OCI-LY7 (cell line): ENCODE results near the gene NHP2. TPM values are rescaled to one million over a fixed set of nuclear protein-coding genes. Genes with fewer than 3 reads are reported as not detected.

Experiments used
- BruUV-seq: library from RNA; stranded (reverse); fragments of 400-500 nt; replicated peaks from 2 replicates; lab custom pipeline; 2021; lab: Mats Ljungman, UMichigan
- CTCF ChIA-PET: fragments of 300-600 bp; sonication (Branson Sonifier 250); formaldehyde crosslinking; loops from one replicate; lab custom pipeline; 2022; ENCODE audit warnings: antibody characterized with exemption; ENCODE audit not compliant: unreplicated experiment; lab: Charles Lee
- POLR2A ChIA-PET: fragments of 300-600 bp; sonication (Branson Sonifier 250); formaldehyde crosslinking; loops from one replicate; lab custom pipeline; 2022; ENCODE audit warnings: antibody characterized with exemption; lab: Charles Lee
- DNase-seq: peaks from one replicate; pipeline ENCODE4 v3.0.0-alpha.2; 2015; ENCODE audit warnings: low spot score
- H2AFZ ChIP-seq: fragments of 200-600 bp; sonication (generic), shearing (Covaris generic); 2 replicates; pipeline ENCODE4 v1.6.1; 2014; ENCODE audit warnings: mild to moderate bottlenecking, antibody characterized with exemption, low read length, moderate library complexity
- H3K27ac ChIP-seq: fragments of 200-600 bp; sonication (generic); 2 replicates; pipeline ENCODE4 v1.5.1; 2014; ENCODE audit warnings: mixed run types, low read depth, mild to moderate bottlenecking, moderate library complexity, low read length, inconsistent platforms; ENCODE audit not compliant: poor library complexity, severe bottlenecking
- H3K36me3 ChIP-seq: fragments of 200-600 bp; sonication (generic); 2 replicates; pipeline ENCODE4 v1.6.1; 2014; ENCODE audit warnings: mild to moderate bottlenecking, antibody characterized with exemption, low read length, moderate library complexity, mixed read lengths; ENCODE audit not compliant: insufficient read depth
- H3K4me1 ChIP-seq: fragments of 200-600 bp; sonication (generic); 2 replicates; pipeline ENCODE4 v1.5.1; 2014; ENCODE audit warnings: mild to moderate bottlenecking, low read length; ENCODE audit not compliant: insufficient read depth, poor library complexity, severe bottlenecking
- H3K4me2 ChIP-seq: fragments of 200-600 bp; sonication (generic); 2 replicates; pipeline ENCODE4 v1.6.1; 2014; ENCODE audit warnings: mild to moderate bottlenecking, low read length
- H3K4me3 ChIP-seq: fragments of 200-600 bp; sonication (generic); 2 replicates; pipeline ENCODE4 v1.5.1; 2014; ENCODE audit warnings: mild to moderate bottlenecking, low read depth, low read length; ENCODE audit not compliant: poor library complexity, severe bottlenecking
- H3K79me2 ChIP-seq: fragments of 200-600 bp; sonication (generic); 2 replicates; pipeline ENCODE4 v1.6.1; 2016; ENCODE audit warnings: low read depth, mild to moderate bottlenecking, low read length, moderate library complexity, mixed read lengths; ENCODE audit not compliant: insufficient read depth
- H3K9me2 ChIP-seq: fragments of 200-600 bp; sonication (generic); 2 replicates; pipeline ENCODE4 v1.6.1; 2016; ENCODE audit warnings: mild to moderate bottlenecking, low read length, mixed read lengths; ENCODE audit not compliant: insufficient read depth
- H3K9me3 ChIP-seq: fragments of 200-600 bp; sonication (generic); 2 replicates; pipeline ENCODE4 v1.6.1; 2014; ENCODE audit warnings: mild to moderate bottlenecking, mixed run types, low read length, mixed read lengths
- H4K20me1 ChIP-seq: fragments of 200-600 bp; sonication (generic); 2 replicates; pipeline ENCODE4 v1.6.1; 2014; ENCODE audit warnings: mild to moderate bottlenecking, antibody characterized with exemption, low read length, moderate library complexity, mixed read lengths; ENCODE audit not compliant: insufficient read depth
- CTCF ChIP-seq: fragments of 200-600 bp; sonication (generic); conservative IDR thresholded peaks from 2 replicates; pipeline ENCODE4 v1.5.1; 2014; ENCODE audit warnings: mild to moderate bottlenecking, antibody characterized with exemption, low read length, moderate library complexity, mixed read lengths
- EZH2phosphoT487 ChIP-seq: fragments of 200-600 bp; sonication (generic); IDR thresholded peaks from 2 replicates; pipeline ENCODE4 v1.6.1; 2018; ENCODE audit warnings: low read depth, borderline replicate concordance, mild to moderate bottlenecking, mixed run types, antibody characterized with exemption, low read length, moderate library complexity, mixed read lengths
- intact Hi-C: fragments of 100-400 bp; cut with micrococcal nuclease; formaldehyde crosslinking; loops from one replicate; pipeline ENCODE4 v1.10.0; 2022; ENCODE audit not compliant: unreplicated experiment
- total RNA-seq, 2 experiments: library from RNA; depleted of rRNA in 1 of 2; stranded (reverse); fragments of >200 nt in 1 of 2; shearing (Covaris generic) in 1 of 2; gene quantifications; 2 replicates each; pipeline ENCODE4 v1.2.3, GENCODE V29; 2014 to 2022

NHP2 gene
- total RNA-seq, 2 experiments from 2014 or later = 216 to 309 TPM

DNA sequence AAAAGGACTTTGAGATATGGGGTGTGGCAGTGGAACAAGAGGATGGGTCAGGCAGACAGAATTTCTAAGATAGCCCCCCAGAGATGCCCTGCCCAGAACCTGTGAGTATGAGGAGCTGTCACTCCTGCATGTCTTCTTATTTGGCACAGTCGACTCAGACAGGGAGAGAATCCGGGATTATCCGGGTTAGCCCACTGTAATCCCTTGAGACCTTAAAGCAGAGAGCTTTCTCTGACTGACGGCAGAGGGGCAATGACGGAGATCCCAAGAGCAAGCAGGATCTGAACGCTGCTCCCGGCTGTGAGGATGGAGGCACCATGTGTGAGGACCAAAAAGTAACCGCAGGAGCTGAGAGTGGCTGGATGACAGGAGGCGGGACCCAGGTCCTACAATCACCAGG is 8.8 kb upstream of the NHP2 start:
- BruUV-seq = no TSS peak
- Histone ChIP-seq H4K20me1 (no peaks in the 10 kb centered on the region), H3K9me2 (no peaks in the 10 kb centered on the region), H3K79me2 (no peaks in the 10 kb centered on the region), H3K36me3 (no peaks in the 10 kb centered on the region), H3K4me2 (no peak overlapping the region), H3K4me1 (peaks cover 25% of the 10 kb centered on the region), H3K27ac (no peak overlapping the region), H2AFZ (no peak overlapping the region), H3K9me3 (no peaks in the 10 kb centered on the region), H3K4me3 (no peak overlapping the region)
- DNase-seq = no peak
- intact Hi-C loops = loop anchor here (5.0 to 10.0 kb wide), 2 partner anchors 180 to 558 kb away; partner anchors contain the start of gene B4GALT7
- ChIA-PET CTCF (interaction anchor here (3.3 kb wide), 1 partner anchor 87 kb away, joined by 23 read pairs; no protein-coding TSS in a partner anchor), POLR2A (interaction anchor here (1.4 kb wide), 1 partner anchor 91 kb away, joined by 7 read pairs; no protein-coding TSS in a partner anchor)
- TF ChIP-seq EZH2phosphoT487 (no peak), CTCF (no peak)

GRCh38 chr5:178160176-178160575 is 6.5 kb upstream of the NHP2 start:
- no peaks in the 10 kb centered on the region for H4K20me1 ChIP-seq
- H3K9me3 ChIP-seq = no peaks in the 10 kb centered on the region
- H3K79me2 ChIP-seq = no peaks in the 10 kb centered on the region
- peak overlapping the region; percentile 64 for H2AFZ ChIP-seq
- peak overlapping the region; percentile 51 for H3K27ac ChIP-seq
- ChIA-PET POLR2A (interaction anchor here (0.7 kb wide), 2 partner anchors 44 to 70 kb away, joined by 3 to 4 read pairs; partner anchors contain the start of gene HNRNPAB), CTCF (no interaction called here)
- no TSS peak for BruUV-seq
- H3K9me2 ChIP-seq = no peaks in the 10 kb centered on the region
- no peak for TF ChIP-seq EZH2phosphoT487
- TF ChIP-seq CTCF = no peak
- H3K4me3 ChIP-seq = no peak overlapping the region
- peak overlapping the region; percentile 41 for H3K4me2 ChIP-seq
- peaks cover 35% of the 10 kb centered on the region for H3K4me1 ChIP-seq
- H3K36me3 ChIP-seq = no peaks in the 10 kb centered on the region
- DNase-seq = peak; percentile 57
- intact Hi-C loops = loop anchor here (5.0 to 10.0 kb wide), 2 partner anchors 178 to 555 kb away; partner anchors contain the start of gene B4GALT7

DNA sequence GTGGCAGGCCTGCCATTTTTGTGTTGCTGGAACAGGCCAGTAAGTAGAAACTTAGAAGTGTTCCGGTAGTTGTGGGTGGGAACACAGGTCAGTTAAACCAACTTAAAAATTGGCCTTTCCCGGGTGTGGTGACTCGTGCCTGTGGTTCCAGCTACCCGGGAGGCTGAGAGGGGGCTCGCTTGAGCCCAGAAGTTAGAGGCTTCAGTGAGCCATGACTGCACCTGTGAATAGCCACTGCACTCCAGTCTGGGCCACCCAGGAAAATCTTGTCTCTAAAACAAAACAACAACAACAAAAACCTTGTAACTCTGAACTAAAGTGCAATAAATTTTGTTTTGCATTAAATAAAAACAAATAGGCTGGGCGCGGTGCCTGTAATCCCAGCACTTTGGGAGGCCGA is 1.4 kb upstream of the NHP2 start:
- Histone ChIP-seq H4K20me1 (no peaks in the 10 kb centered on the region), H3K4me1 (peaks cover 48% of the 10 kb centered on the region), H3K27ac (peak overlapping the region; percentile 21), H3K9me3 (no peaks in the 10 kb centered on the region), H3K79me2 (peaks cover 18% of the 10 kb centered on the region), H2AFZ (peak overlapping the region; percentile 37; the same call in 1 of the 2 replicates), H3K9me2 (no peaks in the 10 kb centered on the region), H3K36me3 (peaks cover 31% of the 10 kb centered on the region), H3K4me3 (peak overlapping the region; percentile 12), H3K4me2 (peak overlapping the region; percentile 56)
- ChIA-PET POLR2A (interaction anchor here (0.5 to 1.5 kb wide), 3 partner anchors 45 to 80 kb away, joined by 3 to 6 read pairs (median 3); no protein-coding TSS in a partner anchor), CTCF (no interaction called here)
- TF ChIP-seq EZH2phosphoT487 (no peak), CTCF (no peak)
- peak; percentile 39 for DNase-seq
- intact Hi-C loops = no loop called here
- no TSS peak for BruUV-seq
